VCaP (cell line): Measurements from ENCODE around the gene MAP3K3.

Experiments used
- H3K27ac ChIP-seq: fragments of 450-650 bp; 2 replicates; pipeline ENCODE4 v1.5.1; 2017
- CTCF ChIP-seq: fragments of 450-650 bp; conservative IDR thresholded peaks from 2 replicates; pipeline ENCODE4 v1.5.1; 2017; ENCODE audit warnings: mild to moderate bottlenecking, moderate library complexity

Gene MAP3K3

GRCh38 chr17:63697341-63698286, 75.4 kb downstream of the MAP3K3 start:
- TF ChIP-seq CTCF, result peak; percentile 77
- H3K27ac ChIP-seq, result no peak overlapping the region

GRCh38 chr17:63698381-63698885, 76.2 kb downstream of the MAP3K3 start:
- H3K27ac ChIP-seq, result no peak overlapping the region
- no peak for TF ChIP-seq CTCF

GRCh38 chr17:63698886-63699637, 76.8 kb downstream of the MAP3K3 start:
- H3K27ac ChIP-seq, result peak overlapping the region; percentile 62; the same call in 1 of the 2 replicates
- no peak for TF ChIP-seq CTCF

- peak within 1 kb of the TSS; percentile 62; the same call in 1 of the 2 replicates for H3K27ac ChIP-seq
- no peak for TF ChIP-seq CTCF
Observed at GRCh38 chr17:63699638-63700527, 77.7 kb downstream of the MAP3K3 start, which contains the start of gene LIMD2. LIMD2 (minus strand) TSS chr17:63700125; CDS start chr17:63699298, 827 bp downstream.

- peak overlapping the region; percentile 62; the same call in 1 of the 2 replicates for H3K27ac ChIP-seq
- TF ChIP-seq CTCF, result peak; percentile 21; the same call in 1 of the 2 replicates
Observed at GRCh38 chr17:63700528-63701455, 78.6 kb downstream of the MAP3K3 start.

GRCh38 chr17:63701456-63701820, 79.2 kb downstream of the MAP3K3 start:
- TF ChIP-seq CTCF, result no peak
- no peak overlapping the region for H3K27ac ChIP-seq
